Measurements from ENCODE around the gene DOCK1.

Gene DOCK1

GRCh38 chr10:127193125-127193524 lies 287.9 kb downstream of the DOCK1 start:
- DNase-seq = no peak

GRCh38 chr10:127194111-127194510 lies 288.9 kb downstream of the DOCK1 start:
- no peak for DNase-seq

GRCh38 chr10:127194599-127194998 lies 289.4 kb downstream of the DOCK1 start:
- DNase-seq = no peak

- no peak for DNase-seq
Observed at GRCh38 chr10:127195041-127195506, 289.8 kb downstream of the DOCK1 start.

- DNase-seq = peak; percentile 72
Observed at GRCh38 chr10:127195571-127196281, 290.5 kb downstream of the DOCK1 start.

GRCh38 chr10:127196282-127197153 lies 291.3 kb downstream of the DOCK1 start, which contains the start of gene INSYN2A:
INSYN2A (minus strand) TSS chr10:127196591; CDS start chr10:127176395, 20,196 bp downstream.
- peak; percentile 88 for DNase-seq

- no peak for DNase-seq
Observed at GRCh38 chr10:127197154-127197432, 291.9 kb downstream of the DOCK1 start.

GRCh38 chr10:127198307-127198706 lies 293.1 kb downstream of the DOCK1 start:
- DNase-seq = no peak

- no peak for DNase-seq
Observed at GRCh38 chr10:127198721-127199120, 293.5 kb downstream of the DOCK1 start.

GRCh38 chr10:127200646-127201045 lies 295.4 kb downstream of the DOCK1 start:
- DNase-seq = no peak

GRCh38 chr10:127203067-127203466 lies 297.8 kb downstream of the DOCK1 start:
- DNase-seq = no peak

- no peak for DNase-seq
Observed at GRCh38 chr10:127207081-127207480, 301.9 kb downstream of the DOCK1 start.

GRCh38 chr10:127210936-127211466 lies 305.8 kb downstream of the DOCK1 start:
- DNase-seq = no peak

GRCh38 chr10:127215866-127216265 lies 310.6 kb downstream of the DOCK1 start:
- DNase-seq = no peak

- no peak for DNase-seq
Observed at GRCh38 chr10:127216274-127216673, 311.0 kb downstream of the DOCK1 start.

GRCh38 chr10:127216786-127217185 lies 311.6 kb downstream of the DOCK1 start:
- DNase-seq = no peak

GRCh38 chr10:127218658-127219057 lies 313.4 kb downstream of the DOCK1 start:
- DNase-seq = no peak

- DNase-seq = no peak
Observed at GRCh38 chr10:127221281-127221680, 316.1 kb downstream of the DOCK1 start.

GRCh38 chr10:127227027-127227426 lies 321.8 kb downstream of the DOCK1 start:
- DNase-seq = no peak

GRCh38 chr10:127227663-127228062 lies 322.4 kb downstream of the DOCK1 start:
- DNase-seq = no peak

- peak; percentile 25 for DNase-seq
Observed at GRCh38 chr10:127228195-127228787, 323.1 kb downstream of the DOCK1 start.

- DNase-seq = no peak
Observed at GRCh38 chr10:127234306-127234800, 329.1 kb downstream of the DOCK1 start.

GRCh38 chr10:127236266-127236665 lies 331.0 kb downstream of the DOCK1 start:
- no peak for DNase-seq

Measured in eye (tissue), 1 donor.